GM10248 (cell line): ENCODE data around the gene SEMA6A.
"Not testable (repeated sequence)": the region's sequence is repeated elsewhere in the genome, so short reads cannot be mapped to it uniquely, and the experiment has no call there.

Experiments
- CTCF ChIA-PET: fragments of 300-600 bp; sonication (Branson Sonifier 250); formaldehyde crosslinking; extraction: SDS; loops from one replicate; lab custom pipeline; 2021; ENCODE audit warnings: antibody characterized with exemption; lab: Yijun Ruan, JAX
- POLR2A ChIA-PET: fragments of 350-650 bp; sonication (Branson Sonifier 250); formaldehyde crosslinking; extraction: SDS; loops from one replicate; lab custom pipeline; 2020; ENCODE audit warnings: antibody characterized with exemption; lab: Yijun Ruan, JAX
- DNase-seq: peaks from one replicate; pipeline ENCODE4 v3.0.0; 2012; ENCODE audit errors: extremely low spot score
- CTCF ChIP-seq: IDR thresholded peaks from 2 replicates; pipeline ENCODE4 v1.5.1; 2012; ENCODE audit warnings: mild to moderate bottlenecking, low read depth; ENCODE audit errors: extremely low read depth, missing control alignments, control extremely low read depth

SEMA6A gene

GRCh38 chr5:116546743-116547124 lies 27.9 kb downstream of the SEMA6A start:
- POLR2A ChIA-PET, result no interaction called here
- no peak for TF ChIP-seq CTCF
- DNase-seq, result no peak
- CTCF ChIA-PET, result interaction anchor here (2.0 kb wide), 1 partner anchor 9 kb away, joined by 7 read pairs; no protein-coding TSS in a partner anchor

GRCh38 chr5:116546033-116546742 lies 28.4 kb downstream of the SEMA6A start:
- TF ChIP-seq CTCF, result no peak
- no peak for DNase-seq
- ChIA-PET POLR2A (no interaction called here), CTCF (interaction anchor here (0.8 to 2.0 kb wide), 3 partner anchors 9 to 401 kb away, joined by 3 to 7 read pairs (median 3); no protein-coding TSS in a partner anchor)

- POLR2A ChIA-PET, DNase-seq: not testable (repeated sequence)
- CTCF ChIA-PET, result interaction anchor here (0.8 to 2.0 kb wide), 3 partner anchors 10 to 402 kb away, joined by 3 to 7 read pairs (median 3); no protein-coding TSS in a partner anchor
Observed at GRCh38 chr5:116545465-116545864, 29.2 kb downstream of the SEMA6A start.

- CTCF ChIA-PET, result interaction anchor here (2.0 kb wide), 1 partner anchor 11 kb away, joined by 7 read pairs; no protein-coding TSS in a partner anchor
- no peak for DNase-seq
- no peak for TF ChIP-seq CTCF
- POLR2A ChIA-PET, result no interaction called here
Observed at GRCh38 chr5:116544531-116545241, 29.9 kb downstream of the SEMA6A start.

GRCh38 chr5:116543501-116543900 lies 31.1 kb downstream of the SEMA6A start:
- CTCF ChIA-PET, result no interaction called here
- TF ChIP-seq CTCF, result no peak
- no peak for DNase-seq
- POLR2A ChIA-PET, result no interaction called here

DNA sequence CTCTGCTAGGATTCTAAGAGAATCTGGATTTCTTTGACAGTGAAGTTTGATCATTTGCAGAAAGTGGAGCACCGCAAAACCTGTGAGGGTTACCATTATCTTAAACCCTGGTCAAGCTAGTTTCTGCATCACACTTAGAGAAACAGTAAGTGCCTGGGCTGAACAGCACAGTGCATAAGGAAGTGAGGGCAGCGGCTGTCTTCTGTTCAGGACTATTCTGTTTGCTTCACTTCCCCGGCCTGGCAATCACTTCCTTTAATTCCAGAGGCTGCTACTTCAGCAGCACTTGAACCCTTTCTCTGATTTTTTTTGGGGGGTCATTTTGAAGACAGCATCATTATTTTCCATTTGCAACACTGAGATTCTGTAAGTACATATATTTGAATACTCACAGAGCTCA lies 32.0 kb downstream of the SEMA6A start:
- no peak for TF ChIP-seq CTCF
- CTCF ChIA-PET, result no interaction called here
- POLR2A ChIA-PET, result no interaction called here
- no peak for DNase-seq

GRCh38 chr5:116539222-116539621 lies 35.4 kb downstream of the SEMA6A start:
- DNase-seq, result no peak
- ChIA-PET POLR2A (no interaction called here), CTCF (interaction anchor here (0.7 kb wide), 1 partner anchor 31 kb away, joined by 3 read pairs; no protein-coding TSS in a partner anchor)
- TF ChIP-seq CTCF, result no peak
